ENCODE results near the gene MTOR.

- TF ChIP-seq, protein P1, sequence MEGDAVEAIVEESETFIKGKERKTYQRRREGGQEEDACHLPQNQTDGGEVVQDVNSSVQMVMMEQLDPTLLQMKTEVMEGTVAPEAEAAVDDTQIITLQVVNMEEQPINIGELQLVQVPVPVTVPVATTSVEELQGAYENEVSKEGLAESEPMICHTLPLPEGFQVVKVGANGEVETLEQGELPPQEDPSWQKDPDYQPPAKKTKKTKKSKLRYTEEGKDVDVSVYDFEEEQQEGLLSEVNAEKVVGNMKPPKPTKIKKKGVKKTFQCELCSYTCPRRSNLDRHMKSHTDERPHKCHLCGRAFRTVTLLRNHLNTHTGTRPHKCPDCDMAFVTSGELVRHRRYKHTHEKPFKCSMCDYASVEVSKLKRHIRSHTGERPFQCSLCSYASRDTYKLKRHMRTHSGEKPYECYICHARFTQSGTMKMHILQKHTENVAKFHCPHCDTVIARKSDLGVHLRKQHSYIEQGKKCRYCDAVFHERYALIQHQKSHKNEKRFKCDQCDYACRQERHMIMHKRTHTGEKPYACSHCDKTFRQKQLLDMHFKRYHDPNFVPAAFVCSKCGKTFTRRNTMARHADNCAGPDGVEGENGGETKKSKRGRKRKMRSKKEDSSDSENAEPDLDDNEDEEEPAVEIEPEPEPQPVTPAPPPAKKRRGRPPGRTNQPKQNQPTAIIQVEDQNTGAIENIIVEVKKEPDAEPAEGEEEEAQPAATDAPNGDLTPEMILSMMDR (IDR thresholded peaks at IDR 0.05): no peak
- no peak for TF ChIP-seq POLR2A (IDR thresholded peaks at IDR 0.05)
- TF ChIP-seq POLR2AphosphoS5 (IDR thresholded peaks at IDR 0.05): no peak
These were observed 190.7 kb downstream of the MTOR start for GRCh38 chr1:11071463-11072215.

All from stomach (tissue), 4 donors.